OCI-LY3 (cell line): ENCODE results near the gene ZNF808.

Experiments used
- EZH2phosphoT487 ChIP-seq: fragments of 200-600 bp; shearing (Covaris generic); IDR thresholded peaks from 2 replicates; pipeline ENCODE4 v1.6.1; 2018; ENCODE audit warnings: antibody characterized with exemption, mixed run types, low read depth
- TF ChIP-seq, protein P1 (sequence below): fragments of 200-600, 300-600 bp; sonication (generic); IDR thresholded peaks from 2 replicates; pipeline ENCODE4 v1.5.1; 2014; ENCODE audit warnings: antibody characterized with exemption, low read length, low read depth

DNA sequence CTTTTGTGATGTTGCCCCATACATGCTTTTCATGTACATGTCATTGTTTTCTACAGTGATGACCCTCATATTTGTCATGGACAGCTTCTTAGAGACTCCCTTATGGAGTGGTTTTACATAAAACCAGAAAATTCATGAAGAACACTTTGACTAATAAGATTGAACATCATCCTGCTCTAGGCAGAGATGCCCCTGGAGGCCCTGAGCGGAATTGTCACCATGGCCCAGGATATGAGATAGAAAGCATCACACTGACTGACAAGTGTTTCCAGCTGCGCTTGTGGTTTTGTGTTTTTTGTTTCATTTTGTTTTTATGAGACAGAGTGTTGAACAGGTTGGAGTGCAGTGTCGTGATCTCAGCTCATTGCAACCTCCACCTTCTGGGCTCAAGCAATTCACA is 64.8 kb downstream of the ZNF808 start:
- TF ChIP-seq, protein P1, sequence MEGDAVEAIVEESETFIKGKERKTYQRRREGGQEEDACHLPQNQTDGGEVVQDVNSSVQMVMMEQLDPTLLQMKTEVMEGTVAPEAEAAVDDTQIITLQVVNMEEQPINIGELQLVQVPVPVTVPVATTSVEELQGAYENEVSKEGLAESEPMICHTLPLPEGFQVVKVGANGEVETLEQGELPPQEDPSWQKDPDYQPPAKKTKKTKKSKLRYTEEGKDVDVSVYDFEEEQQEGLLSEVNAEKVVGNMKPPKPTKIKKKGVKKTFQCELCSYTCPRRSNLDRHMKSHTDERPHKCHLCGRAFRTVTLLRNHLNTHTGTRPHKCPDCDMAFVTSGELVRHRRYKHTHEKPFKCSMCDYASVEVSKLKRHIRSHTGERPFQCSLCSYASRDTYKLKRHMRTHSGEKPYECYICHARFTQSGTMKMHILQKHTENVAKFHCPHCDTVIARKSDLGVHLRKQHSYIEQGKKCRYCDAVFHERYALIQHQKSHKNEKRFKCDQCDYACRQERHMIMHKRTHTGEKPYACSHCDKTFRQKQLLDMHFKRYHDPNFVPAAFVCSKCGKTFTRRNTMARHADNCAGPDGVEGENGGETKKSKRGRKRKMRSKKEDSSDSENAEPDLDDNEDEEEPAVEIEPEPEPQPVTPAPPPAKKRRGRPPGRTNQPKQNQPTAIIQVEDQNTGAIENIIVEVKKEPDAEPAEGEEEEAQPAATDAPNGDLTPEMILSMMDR, result no peak
- TF ChIP-seq EZH2phosphoT487, result no peak
